A549 (cell line): ENCODE measurements around the gene SUPT20HL1. TPM values are rescaled to one million over a fixed set of nuclear protein-coding genes. Genes with fewer than 3 reads are reported as not detected.

Experiments
- ATAC-seq, 2 experiments: fragments of 200-7000 bp in 1 of 2; fragments of >200 bp in 1 of 2; cut with Nextera tagmentation in 1 of 2; cut with Tn5 transposase in 1 of 2; 3 replicates each; pipeline versions ENCODE4 v1.8.0 to v1.9.1; 2018 to 2020; ENCODE audit warnings: mild to moderate bottlenecking in 1 of 2, moderate library complexity in 1 of 2
- CTCF ChIA-PET: fragments of 300-600 bp; sonication (Branson Sonifier 250); formaldehyde crosslinking; extraction: SDS; loops from one replicate; lab custom pipeline; 2021; ENCODE audit warnings: antibody characterized with exemption, inconsistent platforms; lab: Yijun Ruan, JAX
- POLR2A ChIA-PET: fragments of 350-600 bp; formaldehyde crosslinking; extraction: SDS; loops from one replicate; lab custom pipeline; 2021; ENCODE audit warnings: antibody characterized with exemption, inconsistent platforms; lab: Yijun Ruan, JAX
- DNase-seq, 2 experiments: peaks; one replicate each; pipeline versions ENCODE4 v3.0.0 to v3.0.0-alpha.2; 2011 to 2016; ENCODE audit warnings: low read depth in 1 of 2, low spot score in 1 of 2
- FAIRE-seq: peaks from 2 replicates; lab custom pipeline; 2011; peaks lifted over from hg19 to GRCh38; lab: Jason Lieb, UNC
- H3K27ac ChIP-seq, 2 experiments: fragments of >200 bp; sonication (Bioruptor Twin); formaldehyde crosslinking; 3 replicates each; pipeline ENCODE4 v1.5.1; 2016 to 2017
- H3K4me1 ChIP-seq: fragments of >200 bp; sonication (Bioruptor Twin); formaldehyde crosslinking; 3 replicates; pipeline ENCODE4 v1.6.1; 2016
- H3K4me2 ChIP-seq: fragments of >200 bp; sonication (Bioruptor Twin); formaldehyde crosslinking; 3 replicates; pipeline ENCODE4 v1.6.1; 2016
- H3K4me3 ChIP-seq: fragments of >200 bp; sonication (Bioruptor Twin); formaldehyde crosslinking; 3 replicates; pipeline ENCODE4 v1.5.1; 2016
- H3K9me3 ChIP-seq: fragments of >200 bp; sonication (Bioruptor Twin); formaldehyde crosslinking; 3 replicates; pipeline ENCODE4 v1.6.1; 2016
- BHLHE40 ChIP-seq: IDR thresholded peaks from 2 replicates; pipeline ENCODE4 v1.6.1; 2012; ENCODE audit warnings: low read depth, low read length, inconsistent platforms
- CBX2 ChIP-seq: fragments of 200-600 bp; sonication (generic); IDR thresholded peaks from 2 replicates; pipeline ENCODE4 v1.6.1; 2016; ENCODE audit warnings: low read depth, mild to moderate bottlenecking, borderline replicate concordance
- CEBPB ChIP-seq, 2 experiments: fragments of >200 bp in 1 of 2; sonication (Bioruptor Twin) in 1 of 2; formaldehyde crosslinking in 1 of 2; IDR thresholded peaks; 2 replicates each; pipeline ENCODE4 v1.6.1; 2012 to 2016
- CHD2 ChIP-seq: fragments of 150-350 bp; IDR thresholded peaks from 2 replicates; pipeline ENCODE4 v1.6.1; 2014; ENCODE audit warnings: low read length; ENCODE audit not compliant: partially characterized antibody
- CHD4 ChIP-seq: fragments of 200-600 bp; sonication (generic); IDR thresholded peaks from 2 replicates; pipeline ENCODE4 v1.6.1; 2016; ENCODE audit warnings: antibody characterized with exemption, mild to moderate bottlenecking, borderline replicate concordance
- CTCF ChIP-seq: fragments of >200 bp; sonication (Bioruptor Twin); formaldehyde crosslinking; IDR thresholded peaks from 3 replicates; pipeline ENCODE4 v1.5.1; 2016
- ESRRA ChIP-seq: fragments of 150-350 bp; IDR thresholded peaks from 2 replicates; pipeline ENCODE4 v1.6.1; 2014; ENCODE audit warnings: mild to moderate bottlenecking, low read length, borderline replicate concordance
- FOSB ChIP-seq: fragments of 250-450 bp; sonication (Bioruptor Pico); IDR thresholded peaks from 2 replicates; pipeline ENCODE4 v1.5.0; 2020; ENCODE audit warnings: mild to moderate bottlenecking, moderate library complexity
- JUN ChIP-seq, 2 experiments: fragments of >200 bp; sonication (Bioruptor Twin); formaldehyde crosslinking; IDR thresholded peaks; 2 replicates in 1 of 2; 3 replicates in 1 of 2; pipeline ENCODE4 v1.6.1; 2016 to 2017
- KDM1A ChIP-seq: fragments of 200-600 bp; sonication (generic); IDR thresholded peaks from 2 replicates; pipeline ENCODE4 v1.6.1; 2016; ENCODE audit warnings: low read depth, mild to moderate bottlenecking
- MAX ChIP-seq: IDR thresholded peaks from 2 replicates; pipeline ENCODE4 v1.6.1; 2012
- MAZ ChIP-seq: fragments of 150-350 bp; IDR thresholded peaks from 2 replicates; pipeline ENCODE4 v1.6.1; 2014; ENCODE audit warnings: antibody characterized with exemption, low read depth, low read length, borderline replicate concordance
- NPAS2 ChIP-seq: fragments of 250-450 bp; sonication (Bioruptor Pico); IDR thresholded peaks from 2 replicates; pipeline ENCODE4 v1.8.0; 2022; ENCODE audit warnings: mild to moderate bottlenecking, moderate library complexity, borderline replicate concordance
- RFX5 ChIP-seq: fragments of 450-650 bp; IDR thresholded peaks from 2 replicates; pipeline ENCODE4 v1.7.1; 2014; ENCODE audit warnings: antibody characterized with exemption, mild to moderate bottlenecking, moderate library complexity
- RNF2 ChIP-seq: fragments of 200-600 bp; sonication (generic); IDR thresholded peaks from 2 replicates; pipeline ENCODE4 v1.6.1; 2016; ENCODE audit warnings: low read depth, mild to moderate bottlenecking, antibody characterized with exemption, moderate library complexity, borderline replicate concordance
- SREBF2 ChIP-seq: fragments of 450-650 bp; IDR thresholded peaks from 2 replicates; pipeline ENCODE4 v1.6.1; 2014; ENCODE audit warnings: mild to moderate bottlenecking, moderate library complexity
- USF2 ChIP-seq: fragments of 450-650 bp; IDR thresholded peaks from 2 replicates; pipeline ENCODE4 v1.6.1; 2014; ENCODE audit warnings: antibody characterized with exemption
- ZNF302 ChIP-seq: fragments of 250-450 bp; sonication (Bioruptor Pico); IDR thresholded peaks from 2 replicates; pipeline ENCODE4 v1.9.0; 2021; ENCODE audit warnings: inconsistent platforms, mild to moderate bottlenecking, moderate library complexity
- WGBS: methylation state at CpG from one replicate; pipeline ENCODE4 v1.1.6; 2017; ENCODE audit errors: missing lambda C conversion rate; 5-methylcytosine and 5-hydroxymethylcytosine counted together
- polyA plus RNA-seq, 4 experiments: library from polyadenylated mRNA; depleted of rRNA in 3 of 4; stranded (reverse); fragments of >200 nt; fragmentation: RNase III in 1 of 4; extraction: RNeasy Plus Mini Kit Qiagen cat#74134 plus additional on column Dnase treatment in 1 of 4; gene quantifications; 2 replicates in 3 of 4; 3 replicates in 1 of 4; pipeline ENCODE4 v1.2.3, GENCODE V29; 2011 to 2017
- TF ChIP-seq, protein P1 (sequence below): fragments of >200 bp; sonication (Bioruptor Twin); formaldehyde crosslinking; IDR thresholded peaks from 2 replicates; pipeline ENCODE4 v1.6.1; 2016
- TF ChIP-seq, protein P2 (sequence below): IDR thresholded peaks from 2 replicates; pipeline ENCODE4 v1.6.1; 2012; ENCODE audit warnings: low read depth, borderline replicate concordance

SUPT20HL1 gene
- polyA plus RNA-seq, 2 of the 4 experiments (the other 2 are of a cell fraction): not detected

GRCh38 chrX:24325231-24325630 is 35.2 kb upstream of the SUPT20HL1 start:
- TF ChIP-seq CEBPB (IDR thresholded peaks at IDR 0.05): no peak
- TF ChIP-seq KDM1A: no peak
- no peak for TF ChIP-seq CBX2
- no peak for TF ChIP-seq CHD2
- TF ChIP-seq, protein P1, sequence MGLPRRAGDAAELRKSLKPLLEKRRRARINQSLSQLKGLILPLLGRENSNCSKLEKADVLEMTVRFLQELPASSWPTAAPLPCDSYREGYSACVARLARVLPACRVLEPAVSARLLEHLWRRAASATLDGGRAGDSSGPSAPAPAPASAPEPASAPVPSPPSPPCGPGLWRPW: no peak
- TF ChIP-seq CTCF: no peak
- TF ChIP-seq, protein P2, sequence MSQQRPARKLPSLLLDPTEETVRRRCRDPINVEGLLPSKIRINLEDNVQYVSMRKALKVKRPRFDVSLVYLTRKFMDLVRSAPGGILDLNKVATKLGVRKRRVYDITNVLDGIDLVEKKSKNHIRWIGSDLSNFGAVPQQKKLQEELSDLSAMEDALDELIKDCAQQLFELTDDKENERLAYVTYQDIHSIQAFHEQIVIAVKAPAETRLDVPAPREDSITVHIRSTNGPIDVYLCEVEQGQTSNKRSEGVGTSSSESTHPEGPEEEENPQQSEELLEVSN: no peak
- no peak for TF ChIP-seq ZNF302 (CRISPR knock-in tag)
- TF ChIP-seq SREBF2: no peak
- no peak for TF ChIP-seq CHD4
- TF ChIP-seq BHLHE40: no peak
- no peak for TF ChIP-seq JUN (IDR thresholded peaks at IDR 0.05)
- no peak for FAIRE-seq
- ChIA-PET CTCF (no interaction called here), POLR2A (no interaction called here)
- Histone ChIP-seq H3K4me3 (no peak overlapping the region), H3K4me2 (no peak overlapping the region), H3K4me1 (no peaks in the 10 kb centered on the region), H3K9me3 (no peaks in the 10 kb centered on the region), H3K27ac (no peak overlapping the region)
- 67% methylated on average over 1 of the region's 1 CpG for WGBS
- DNase-seq: no peak
- ATAC-seq: no peak

DNA sequence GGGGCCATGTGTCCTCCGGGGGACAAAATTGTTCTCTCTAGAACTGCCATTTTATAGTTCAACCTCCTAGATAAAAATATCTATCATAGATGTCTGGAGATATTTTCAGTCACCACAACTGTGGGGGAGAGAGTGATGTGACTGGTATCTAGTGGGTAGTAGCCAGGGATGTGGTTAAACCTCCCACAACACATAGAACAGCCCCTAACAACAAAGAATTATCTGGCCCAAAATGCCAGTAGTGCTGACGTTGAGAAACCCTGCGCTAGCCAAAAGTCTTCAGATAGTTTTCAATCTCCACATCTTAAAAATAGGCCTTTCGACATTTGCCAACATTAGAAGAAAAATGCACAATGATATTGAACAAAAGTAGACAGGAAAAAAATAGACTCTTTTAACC is 27.6 kb upstream of the SUPT20HL1 start:
- Histone ChIP-seq H3K4me2 (no peak overlapping the region), H3K4me1 (no peaks in the 10 kb centered on the region), H3K27ac (no peak overlapping the region), H3K4me3 (no peak overlapping the region), H3K9me3 (no peaks in the 10 kb centered on the region)
- no peak for TF ChIP-seq JUN (IDR thresholded peaks at IDR 0.05)
- no peak for TF ChIP-seq RNF2
- TF ChIP-seq MAX: no peak
- no peak for TF ChIP-seq CTCF
- TF ChIP-seq, protein P2: no peak
- no peak for TF ChIP-seq ZNF302 (CRISPR knock-in tag)
- TF ChIP-seq MAZ: no peak
- TF ChIP-seq FOSB (CRISPR knock-in tag): no peak
- no peak for TF ChIP-seq NPAS2
- no peak for TF ChIP-seq ESRRA
- no peak for TF ChIP-seq RFX5
- no peak for TF ChIP-seq USF2
- no peak for ATAC-seq
- FAIRE-seq: no peak
- ChIA-PET CTCF (interaction anchor here (1.0 kb wide), 1 partner anchor 38 kb away, joined by 3 read pairs; no protein-coding TSS in a partner anchor), POLR2A (no interaction called here)
- DNase-seq: no peak
- 56% methylated on average over 4 of the region's 4 CpGs for WGBS
